ENCODE results near the gene NCAPH2. TPM values are rescaled to one million over a fixed set of nuclear protein-coding genes. Genes with fewer than 3 reads are reported as not detected.

Gene NCAPH2
- total RNA-seq, 2 donors from 2014 or later = 29.8 to 32.7 TPM

Other genes starting within 250 kb of the NCAPH2 start
- gene MAPK12, start 246.5 kb upstream of the NCAPH2 start, total RNA-seq = 10 to 100 TPM; 13.2 to 14.7 TPM
- 10 to 100 TPM; 13.3 to 15.4 TPM for gene MAPK11, start 237.8 kb upstream of the NCAPH2 start, total RNA-seq
- 10 to 100 TPM; 76.2 to 91.5 TPM for gene PLXNB2, start 200.6 kb upstream of the NCAPH2 start, total RNA-seq
- 1 to 10 TPM; 2.4 TPM for gene DENND6B, start 181.2 kb upstream of the NCAPH2 start, total RNA-seq
- gene PPP6R2, start 164.9 kb upstream of the NCAPH2 start, total RNA-seq = 10 to 100 TPM; 40.6 to 46.2 TPM
- gene SBF1, start 33.2 kb upstream of the NCAPH2 start, total RNA-seq = 10 to 100 TPM; 44.9 to 54.4 TPM
- gene ADM2, start 26.7 kb upstream of the NCAPH2 start, total RNA-seq = under 1 TPM; 0.15 to 0.52 TPM
- gene MIOX, start 21.4 kb upstream of the NCAPH2 start, total RNA-seq = not detected
- 10 to 100 TPM; 35.4 to 37.6 TPM for gene LMF2, start 522 bp upstream of the NCAPH2 start, total RNA-seq
- gene SCO2, start 17.4 kb downstream of the NCAPH2 start, total RNA-seq = 1 to 10 TPM in 1 of 2 donors, not detected in 1; 1.3 TPM
- 10 to 100 TPM; 27.9 to 67.1 TPM for gene TYMP, start 21.8 kb downstream of the NCAPH2 start, total RNA-seq
- gene KLHDC7B, start 37.7 kb downstream of the NCAPH2 start, total RNA-seq = under 1 TPM in 1 of 2 donors, not detected in 1; 0.15 TPM
- gene SYCE3, start 54.7 kb downstream of the NCAPH2 start, total RNA-seq = not detected
- gene CPT1B, start 70.2 kb downstream of the NCAPH2 start, total RNA-seq = 100 to 1,000 TPM; 201 to 269 TPM
- 10 to 100 TPM; 31.6 to 35.3 TPM for gene CHKB, start 74.6 kb downstream of the NCAPH2 start, total RNA-seq
- 1 to 10 TPM in 1 of 2 donors, under 1 TPM in 1; 0.42 to 1.1 TPM for gene MAPK8IP2, start 92.6 kb downstream of the NCAPH2 start, total RNA-seq
- gene ARSA, start 119.9 kb downstream of the NCAPH2 start, total RNA-seq = 10 to 100 TPM; 27.0 to 32.5 TPM
- gene SHANK3, start 164.6 kb downstream of the NCAPH2 start, total RNA-seq = 10 to 100 TPM; 19.5 to 34.1 TPM
- gene ACR, start 230.0 kb downstream of the NCAPH2 start, total RNA-seq = 1 to 10 TPM in 1 of 2 donors, not detected in 1; 1.5 TPM